ENCODE results near the gene SCAPER.
A peak's percentile ranks its signal among the peaks of the same experiment; 100 is the strongest.

SCAPER gene

GRCh38 chr15:76863693-76864092, 41.4 kb downstream of the SCAPER start:
- H2BK15ac ChIP-seq (ENCODE audit: low read length) = no peak overlapping the region
- H4K8ac ChIP-seq (ENCODE audit: low read depth, low read length) = no peak overlapping the region
- no peak overlapping the region for H3K4ac ChIP-seq (ENCODE audit: low read length)
- no peak for DNase-seq (ENCODE audit: low spot score)
- H3K18ac ChIP-seq (ENCODE audit: low read length) = no peak overlapping the region
- no peak overlapping the region for H2AFZ ChIP-seq (ENCODE audit: low read length)
- H2AK5ac ChIP-seq (ENCODE audit: low read depth, low read length) = no peak overlapping the region
- H3K36me3 ChIP-seq (replicated peaks in 1 of 2; ENCODE audit: control insufficient read depth in 2 of 2, insufficient read depth in 2 of 2, low read length in 2 of 2) = no peaks in the 10 kb centered on the region
- no CpG with 5 or more reads among the region's 2 CpGs for WGBS, 2 donors (ENCODE audit: extremely low coverage in 2 of 2, insufficient read length in 2 of 2, insufficient replicate concordance in 1 of 2)
- H4K91ac ChIP-seq (ENCODE audit: low read depth, low read length, poor library complexity) = no peak overlapping the region
- H3K27me3 ChIP-seq (ENCODE audit: control insufficient read depth in 3 of 3, insufficient read depth in 3 of 3, low read depth in 1 of 3, low read length in 3 of 3) = no peaks in the 10 kb centered on the region
- H3K27ac ChIP-seq (replicated peaks; ENCODE audit: low read length) = peak overlapping the region; percentile 9
- peaks cover 0 to 6% of the 10 kb centered on the region in 2 donors for H3K4me1 ChIP-seq (ENCODE audit: control insufficient read depth in 2 of 2, insufficient read depth in 1 of 2, low read depth in 1 of 2, low read length in 2 of 2)
- H2BK5ac ChIP-seq (ENCODE audit: low read length) = no peak overlapping the region
- H3K14ac ChIP-seq (ENCODE audit: low read length) = no peak overlapping the region
- no peak overlapping the region for H3K4me3 ChIP-seq (ENCODE audit: low read length in 2 of 2)
- no peak overlapping the region for H2BK12ac ChIP-seq (ENCODE audit: low read length)
- H2BK120ac ChIP-seq (ENCODE audit: low read depth, low read length) = no peak overlapping the region
- H3K4me2 ChIP-seq (ENCODE audit: insufficient read depth, low read length, poor library complexity, severe bottlenecking) = no peak overlapping the region
- no peaks in the 10 kb centered on the region for H3K9me3 ChIP-seq (replicated peaks in 1 of 2; ENCODE audit: control insufficient read depth in 2 of 2, insufficient read depth in 1 of 2, low read depth in 1 of 2, low read length in 2 of 2)
- H3K23ac ChIP-seq (ENCODE audit: low read depth, low read length, poor library complexity) = no peak overlapping the region
- no peaks in the 10 kb centered on the region for H3K79me1 ChIP-seq (ENCODE audit: low read depth, low read length)
- H3K9ac ChIP-seq (ENCODE audit: low read depth, low read length, poor library complexity) = no peak overlapping the region

DNA sequence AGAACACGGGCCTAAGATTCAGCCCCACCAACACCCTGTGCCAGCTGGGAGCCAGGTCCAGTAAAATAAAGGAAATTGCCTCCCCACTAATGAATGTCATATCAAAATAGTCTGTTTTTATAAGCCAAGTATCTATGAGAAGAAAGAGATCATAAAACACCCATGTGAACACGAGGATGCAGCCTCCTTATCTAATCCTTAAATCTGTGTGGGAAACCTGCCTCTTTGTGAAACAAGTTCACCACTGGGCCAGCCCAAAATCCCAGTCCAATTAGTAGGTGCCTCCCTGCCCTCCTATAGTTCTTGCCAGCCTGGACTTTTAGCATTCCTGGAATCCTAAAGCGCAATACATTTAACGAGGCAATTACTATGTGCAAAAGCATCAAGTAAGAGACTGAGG, 42.0 kb downstream of the SCAPER start:
- H2BK120ac ChIP-seq (ENCODE audit: low read depth, low read length) = no peak overlapping the region
- WGBS, 2 donors (ENCODE audit: extremely low coverage in 2 of 2, insufficient read length in 2 of 2, insufficient replicate concordance in 1 of 2) = no CpG with 5 or more reads among the region's 4 CpGs
- no peaks in the 10 kb centered on the region for H3K79me1 ChIP-seq (ENCODE audit: low read depth, low read length)
- H2BK15ac ChIP-seq (ENCODE audit: low read length) = no peak overlapping the region
- no peak overlapping the region for H3K4ac ChIP-seq (ENCODE audit: low read length)
- H2BK5ac ChIP-seq (ENCODE audit: low read length) = no peak overlapping the region
- no peak overlapping the region for H2AFZ ChIP-seq (ENCODE audit: low read length)
- H3K14ac ChIP-seq (ENCODE audit: low read length) = no peak overlapping the region
- H4K91ac ChIP-seq (ENCODE audit: low read depth, low read length, poor library complexity) = no peak overlapping the region
- H3K9me3 ChIP-seq (replicated peaks in 1 of 2; ENCODE audit: control insufficient read depth in 2 of 2, insufficient read depth in 1 of 2, low read depth in 1 of 2, low read length in 2 of 2) = no peaks in the 10 kb centered on the region
- H3K4me2 ChIP-seq (ENCODE audit: insufficient read depth, low read length, poor library complexity, severe bottlenecking) = no peak overlapping the region
- H3K18ac ChIP-seq (ENCODE audit: low read length) = no peak overlapping the region
- no peak overlapping the region for H3K4me3 ChIP-seq (ENCODE audit: low read length in 2 of 2)
- no peaks in the 10 kb centered on the region for H3K27me3 ChIP-seq (ENCODE audit: control insufficient read depth in 3 of 3, insufficient read depth in 3 of 3, low read depth in 1 of 3, low read length in 3 of 3)
- peaks cover 0 to 6% of the 10 kb centered on the region in 2 donors for H3K4me1 ChIP-seq (ENCODE audit: control insufficient read depth in 2 of 2, insufficient read depth in 1 of 2, low read depth in 1 of 2, low read length in 2 of 2)
- H3K23ac ChIP-seq (ENCODE audit: low read depth, low read length, poor library complexity) = no peak overlapping the region
- DNase-seq (ENCODE audit: low spot score) = peak; percentile 24
- H4K8ac ChIP-seq (ENCODE audit: low read depth, low read length) = no peak overlapping the region
- no peak overlapping the region for H2AK5ac ChIP-seq (ENCODE audit: low read depth, low read length)
- H3K36me3 ChIP-seq (replicated peaks in 1 of 2; ENCODE audit: control insufficient read depth in 2 of 2, insufficient read depth in 2 of 2, low read length in 2 of 2) = no peaks in the 10 kb centered on the region
- H3K9ac ChIP-seq (ENCODE audit: low read depth, low read length, poor library complexity) = no peak overlapping the region
- no peak overlapping the region for H2BK12ac ChIP-seq (ENCODE audit: low read length)
- no peak overlapping the region for H3K27ac ChIP-seq (replicated peaks; ENCODE audit: low read length)

- no CpG with 5 or more reads among the region's 4 CpGs for WGBS, 2 donors (ENCODE audit: extremely low coverage in 2 of 2, insufficient read length in 2 of 2, insufficient replicate concordance in 1 of 2)
- H3K18ac ChIP-seq (ENCODE audit: low read length) = no peak overlapping the region
- no peak overlapping the region for H3K4me3 ChIP-seq (ENCODE audit: low read length in 2 of 2)
- H3K9me3 ChIP-seq (replicated peaks in 1 of 2; ENCODE audit: control insufficient read depth in 2 of 2, insufficient read depth in 1 of 2, low read depth in 1 of 2, low read length in 2 of 2) = no peaks in the 10 kb centered on the region
- DNase-seq (ENCODE audit: low spot score) = no peak
- no peak overlapping the region for H2BK12ac ChIP-seq (ENCODE audit: low read length)
- no peak overlapping the region for H2AK5ac ChIP-seq (ENCODE audit: low read depth, low read length)
- H3K4me1 ChIP-seq (ENCODE audit: control insufficient read depth in 2 of 2, insufficient read depth in 1 of 2, low read depth in 1 of 2, low read length in 2 of 2) = peaks cover 0 to 6% of the 10 kb centered on the region in 2 donors
- H3K4ac ChIP-seq (ENCODE audit: low read length) = no peak overlapping the region
- H3K14ac ChIP-seq (ENCODE audit: low read length) = no peak overlapping the region
- H3K36me3 ChIP-seq (replicated peaks in 1 of 2; ENCODE audit: control insufficient read depth in 2 of 2, insufficient read depth in 2 of 2, low read length in 2 of 2) = no peaks in the 10 kb centered on the region
- H2BK120ac ChIP-seq (ENCODE audit: low read depth, low read length) = no peak overlapping the region
- H4K8ac ChIP-seq (ENCODE audit: low read depth, low read length) = no peak overlapping the region
- H3K79me1 ChIP-seq (ENCODE audit: low read depth, low read length) = no peaks in the 10 kb centered on the region
- no peak overlapping the region for H3K27ac ChIP-seq (replicated peaks; ENCODE audit: low read length)
- H3K23ac ChIP-seq (ENCODE audit: low read depth, low read length, poor library complexity) = no peak overlapping the region
- no peak overlapping the region for H3K4me2 ChIP-seq (ENCODE audit: insufficient read depth, low read length, poor library complexity, severe bottlenecking)
- H2BK15ac ChIP-seq (ENCODE audit: low read length) = no peak overlapping the region
- H2BK5ac ChIP-seq (ENCODE audit: low read length) = no peak overlapping the region
- H3K9ac ChIP-seq (ENCODE audit: low read depth, low read length, poor library complexity) = no peak overlapping the region
- no peaks in the 10 kb centered on the region for H3K27me3 ChIP-seq (ENCODE audit: control insufficient read depth in 3 of 3, insufficient read depth in 3 of 3, low read depth in 1 of 3, low read length in 3 of 3)
- H4K91ac ChIP-seq (ENCODE audit: low read depth, low read length, poor library complexity) = no peak overlapping the region
- H2AFZ ChIP-seq (ENCODE audit: low read length) = no peak overlapping the region
Observed at GRCh38 chr15:76861815-76862397, 43.2 kb downstream of the SCAPER start.

GRCh38 chr15:76860201-76860600, 44.9 kb downstream of the SCAPER start:
- H3K4me1 ChIP-seq (ENCODE audit: control insufficient read depth in 2 of 2, insufficient read depth in 1 of 2, low read depth in 1 of 2, low read length in 2 of 2) = peaks cover 0 to 6% of the 10 kb centered on the region in 2 donors
- H3K27ac ChIP-seq (replicated peaks; ENCODE audit: low read length) = no peak overlapping the region
- H3K79me1 ChIP-seq (ENCODE audit: low read depth, low read length) = no peaks in the 10 kb centered on the region
- H4K91ac ChIP-seq (ENCODE audit: low read depth, low read length, poor library complexity) = no peak overlapping the region
- no peaks in the 10 kb centered on the region for H3K36me3 ChIP-seq (replicated peaks in 1 of 2; ENCODE audit: control insufficient read depth in 2 of 2, insufficient read depth in 2 of 2, low read length in 2 of 2)
- no peak overlapping the region for H2AK5ac ChIP-seq (ENCODE audit: low read depth, low read length)
- no peak overlapping the region for H4K8ac ChIP-seq (ENCODE audit: low read depth, low read length)
- no peaks in the 10 kb centered on the region for H3K27me3 ChIP-seq (ENCODE audit: control insufficient read depth in 3 of 3, insufficient read depth in 3 of 3, low read depth in 1 of 3, low read length in 3 of 3)
- no peak overlapping the region for H2BK15ac ChIP-seq (ENCODE audit: low read length)
- no peak overlapping the region for H2BK5ac ChIP-seq (ENCODE audit: low read length)
- H3K4me3 ChIP-seq (ENCODE audit: low read length in 2 of 2) = no peak overlapping the region
- no peak overlapping the region for H3K14ac ChIP-seq (ENCODE audit: low read length)
- H2AFZ ChIP-seq (ENCODE audit: low read length) = no peak overlapping the region
- no peak overlapping the region for H2BK12ac ChIP-seq (ENCODE audit: low read length)
- H2BK120ac ChIP-seq (ENCODE audit: low read depth, low read length) = no peak overlapping the region
- H3K4me2 ChIP-seq (ENCODE audit: insufficient read depth, low read length, poor library complexity, severe bottlenecking) = no peak overlapping the region
- H3K18ac ChIP-seq (ENCODE audit: low read length) = no peak overlapping the region
- H3K23ac ChIP-seq (ENCODE audit: low read depth, low read length, poor library complexity) = no peak overlapping the region
- H3K4ac ChIP-seq (ENCODE audit: low read length) = no peak overlapping the region
- no peak overlapping the region for H3K9ac ChIP-seq (ENCODE audit: low read depth, low read length, poor library complexity)
- H3K9me3 ChIP-seq (replicated peaks in 1 of 2; ENCODE audit: control insufficient read depth in 2 of 2, insufficient read depth in 1 of 2, low read depth in 1 of 2, low read length in 2 of 2) = no peaks in the 10 kb centered on the region
- no peak for DNase-seq (ENCODE audit: low spot score)

All from neuronal stem cell (in vitro differentiated cells).